Measurements from ENCODE around the gene PALMD.

The PALMD gene

GRCh38 chr1:99717005-99717404 lies 71.1 kb downstream of the PALMD start:
- H3K36me3 ChIP-seq = peaks cover 0 to 21% (median 13%) of the 10 kb centered on the region in 3 donors
- H3K27ac ChIP-seq = no peak overlapping the region
- no peak for DNase-seq
- TF ChIP-seq CTCF (IDR thresholded peaks at IDR 0.05) = no peak
- no peaks in the 10 kb centered on the region for H3K27me3 ChIP-seq
- no peaks in the 10 kb centered on the region for H3K9me3 ChIP-seq
- intact Hi-C loops (cut with DNase I; ENCODE audit: low total_unique reads) = no loop called here
- no peaks in the 10 kb centered on the region for H3K4me1 ChIP-seq
- H3K4me3 ChIP-seq = no peak overlapping the region

- no peak overlapping the region for H3K4me3 ChIP-seq
- no peak for TF ChIP-seq CTCF (IDR thresholded peaks at IDR 0.05)
- intact Hi-C loops (cut with DNase I; ENCODE audit: low total_unique reads) = no loop called here
- peaks cover 0 to 24% (median 0%) of the 10 kb centered on the region in 3 donors for H3K36me3 ChIP-seq
- no peaks in the 10 kb centered on the region for H3K4me1 ChIP-seq
- H3K27ac ChIP-seq = no peak overlapping the region
- H3K27me3 ChIP-seq = no peaks in the 10 kb centered on the region
- no peaks in the 10 kb centered on the region for H3K9me3 ChIP-seq
- DNase-seq = no peak
Observed at GRCh38 chr1:99723251-99723650, 77.3 kb downstream of the PALMD start.

GRCh38 chr1:99725996-99726395 lies 80.1 kb downstream of the PALMD start:
- H3K36me3 ChIP-seq = peaks cover 6 to 23% (median 7%) of the 10 kb centered on the region in 3 donors
- no peak overlapping the region for H3K4me3 ChIP-seq
- intact Hi-C loops (cut with DNase I; ENCODE audit: low total_unique reads) = no loop called here
- H3K27me3 ChIP-seq = no peaks in the 10 kb centered on the region
- no peaks in the 10 kb centered on the region for H3K4me1 ChIP-seq
- DNase-seq = no peak
- no peaks in the 10 kb centered on the region for H3K9me3 ChIP-seq
- no peak for TF ChIP-seq CTCF (IDR thresholded peaks at IDR 0.05)
- H3K27ac ChIP-seq = no peak overlapping the region

GRCh38 chr1:99726407-99726806 lies 80.5 kb downstream of the PALMD start:
- intact Hi-C loops (cut with DNase I; ENCODE audit: low total_unique reads) = no loop called here
- no peak overlapping the region for H3K4me3 ChIP-seq
- H3K36me3 ChIP-seq = peaks cover 6 to 23% (median 7%) of the 10 kb centered on the region in 3 donors
- no peak for TF ChIP-seq CTCF (IDR thresholded peaks at IDR 0.05)
- H3K27me3 ChIP-seq = no peaks in the 10 kb centered on the region
- no peaks in the 10 kb centered on the region for H3K9me3 ChIP-seq
- no peaks in the 10 kb centered on the region for H3K4me1 ChIP-seq
- no peak overlapping the region for H3K27ac ChIP-seq
- DNase-seq = no peak

- Histone ChIP-seq H3K4me1 (no peaks in the 10 kb centered on the region), H3K36me3 (peaks cover 6 to 23% (median 7%) of the 10 kb centered on the region in 3 donors), H3K4me3 (no peak overlapping the region), H3K27me3 (no peaks in the 10 kb centered on the region), H3K27ac (no peak overlapping the region), H3K9me3 (no peaks in the 10 kb centered on the region)
- intact Hi-C loops (cut with DNase I; ENCODE audit: low total_unique reads) = no loop called here
- DNase-seq = no peak
- no peak for TF ChIP-seq CTCF (IDR thresholded peaks at IDR 0.05)
Observed at GRCh38 chr1:99726818-99727217, 80.9 kb downstream of the PALMD start.

- Histone ChIP-seq H3K27me3 (no peaks in the 10 kb centered on the region), H3K9me3 (no peaks in the 10 kb centered on the region), H3K36me3 (peaks cover 6 to 23% (median 7%) of the 10 kb centered on the region in 3 donors), H3K4me3 (no peak overlapping the region), H3K4me1 (no peaks in the 10 kb centered on the region), H3K27ac (no peak overlapping the region)
- no peak for TF ChIP-seq CTCF (IDR thresholded peaks at IDR 0.05)
- intact Hi-C loops (cut with DNase I; ENCODE audit: low total_unique reads) = no loop called here
- DNase-seq = no peak
Observed at GRCh38 chr1:99727575-99728185, 81.8 kb downstream of the PALMD start.

Data from tibial artery (tissue), 4 donors.